ENCODE measurements around the gene MAML2. TPM values are rescaled to one million over a fixed set of nuclear protein-coding genes. Genes with fewer than 3 reads are reported as not detected.

Gene MAML2
- total and polyA plus RNA-seq, 9 of the 15 experiments (the other 6 are each of a cell fraction or from before 2014, with no cell fraction given) = 0.79 to 6.8 (median 4.8) TPM

DNA sequence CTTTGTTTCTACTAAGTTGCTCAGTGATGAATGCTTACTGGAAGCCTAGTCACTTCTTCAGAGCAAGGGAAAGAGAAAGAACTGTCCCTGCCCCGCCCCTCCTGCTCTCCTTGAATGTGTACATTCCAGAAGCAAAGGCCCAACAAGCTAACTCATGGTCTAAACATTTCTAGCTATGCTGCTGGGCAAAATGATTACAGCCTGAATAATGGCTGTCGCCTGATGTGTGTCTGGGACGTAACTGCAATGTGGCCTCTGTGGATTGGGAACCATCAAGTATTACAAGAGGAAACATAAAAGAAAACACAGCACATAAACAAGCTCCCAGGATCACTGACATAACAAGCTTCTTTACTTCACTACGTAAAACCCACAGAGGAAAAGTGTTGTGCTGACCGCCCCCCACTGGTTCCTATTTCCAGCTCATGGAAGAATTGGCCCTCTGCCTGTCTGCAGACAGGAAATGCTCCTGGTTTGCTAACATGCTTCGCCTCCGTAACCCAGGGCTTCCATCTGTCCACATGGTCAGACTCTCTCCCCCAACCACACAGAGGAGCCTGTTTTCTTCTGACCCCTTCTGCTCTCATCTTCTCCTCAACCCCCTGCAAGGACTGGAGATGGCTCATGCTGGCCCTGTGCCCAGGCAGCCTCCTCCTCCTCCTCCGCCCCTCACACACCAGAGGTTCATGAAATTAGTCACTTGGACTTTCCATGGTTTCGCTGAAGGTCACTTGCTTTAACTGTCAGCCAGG lies 187.2 kb downstream of the MAML2 start (continued):
- TF ChIP-seq, protein P1, sequence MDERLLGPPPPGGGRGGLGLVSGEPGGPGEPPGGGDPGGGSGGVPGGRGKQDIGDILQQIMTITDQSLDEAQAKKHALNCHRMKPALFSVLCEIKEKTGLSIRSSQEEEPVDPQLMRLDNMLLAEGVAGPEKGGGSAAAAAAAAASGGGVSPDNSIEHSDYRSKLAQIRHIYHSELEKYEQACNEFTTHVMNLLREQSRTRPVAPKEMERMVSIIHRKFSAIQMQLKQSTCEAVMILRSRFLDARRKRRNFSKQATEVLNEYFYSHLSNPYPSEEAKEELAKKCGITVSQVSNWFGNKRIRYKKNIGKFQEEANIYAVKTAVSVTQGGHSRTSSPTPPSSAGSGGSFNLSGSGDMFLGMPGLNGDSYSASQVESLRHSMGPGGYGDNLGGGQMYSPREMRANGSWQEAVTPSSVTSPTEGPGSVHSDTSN (CRISPR knock-in tag; IDR thresholded peaks at IDR 0.05; ENCODE audit: low read depth) = no peak
- TF ChIP-seq, protein P1 (tag; conservative IDR thresholded peaks at IDR 0.05; ENCODE audit: low read depth) = 0 out of 2 replicates have a peak, but pooled peaks have one; percentile 9
- TF ChIP-seq ZNF780A (CRISPR knock-in tag; IDR thresholded peaks at IDR 0.05) (no peak), TEAD1 (CRISPR knock-in tag; IDR thresholded peaks at IDR 0.05) (peak in 1 of 2 experiments; percentile 2; a peak in 1 of 4 replicates), POLR2G (IDR thresholded peaks at IDR 0.05; ENCODE audit: low read depth, low read length) (no peak), ZNF282 (CRISPR knock-in tag; IDR thresholded peaks at IDR 0.05) (no peak), RNF2 (IDR thresholded peaks at IDR 0.05) (0 out of 2 replicates have a peak, but pooled peaks have one; percentile 14), GATA2 (CRISPR knock-in tag; IDR thresholded peaks at IDR 0.05) (no peak), ZNF57 (CRISPR knock-in tag; IDR thresholded peaks at IDR 0.05) (no peak), CBFA2T3 (IDR thresholded peaks at IDR 0.05) (peak; percentile 28), NBN (IDR thresholded peaks at IDR 0.05; ENCODE audit: low read depth) (peak; percentile 74), MCM7 (IDR thresholded peaks at IDR 0.05) (no peak), L3MBTL2 (IDR thresholded peaks at IDR 0.05) (no peak; the same call in 1 of the 2 replicates), HDAC2 (IDR thresholded peaks at IDR 0.05) (peak; percentile 70; the same call in 1 of the 2 replicates), CHCHD3 (CRISPR knock-in tag; IDR thresholded peaks at IDR 0.05) (no peak)
- TF ChIP-seq, protein P2, sequence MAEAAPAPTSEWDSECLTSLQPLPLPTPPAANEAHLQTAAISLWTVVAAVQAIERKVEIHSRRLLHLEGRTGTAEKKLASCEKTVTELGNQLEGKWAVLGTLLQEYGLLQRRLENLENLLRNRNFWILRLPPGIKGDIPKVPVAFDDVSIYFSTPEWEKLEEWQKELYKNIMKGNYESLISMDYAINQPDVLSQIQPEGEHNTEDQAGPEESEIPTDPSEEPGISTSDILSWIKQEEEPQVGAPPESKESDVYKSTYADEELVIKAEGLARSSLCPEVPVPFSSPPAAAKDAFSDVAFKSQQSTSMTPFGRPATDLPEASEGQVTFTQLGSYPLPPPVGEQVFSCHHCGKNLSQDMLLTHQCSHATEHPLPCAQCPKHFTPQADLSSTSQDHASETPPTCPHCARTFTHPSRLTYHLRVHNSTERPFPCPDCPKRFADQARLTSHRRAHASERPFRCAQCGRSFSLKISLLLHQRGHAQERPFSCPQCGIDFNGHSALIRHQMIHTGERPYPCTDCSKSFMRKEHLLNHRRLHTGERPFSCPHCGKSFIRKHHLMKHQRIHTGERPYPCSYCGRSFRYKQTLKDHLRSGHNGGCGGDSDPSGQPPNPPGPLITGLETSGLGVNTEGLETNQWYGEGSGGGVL (CRISPR knock-in tag; IDR thresholded peaks at IDR 0.05) = no peak
- TF ChIP-seq, protein P3, sequence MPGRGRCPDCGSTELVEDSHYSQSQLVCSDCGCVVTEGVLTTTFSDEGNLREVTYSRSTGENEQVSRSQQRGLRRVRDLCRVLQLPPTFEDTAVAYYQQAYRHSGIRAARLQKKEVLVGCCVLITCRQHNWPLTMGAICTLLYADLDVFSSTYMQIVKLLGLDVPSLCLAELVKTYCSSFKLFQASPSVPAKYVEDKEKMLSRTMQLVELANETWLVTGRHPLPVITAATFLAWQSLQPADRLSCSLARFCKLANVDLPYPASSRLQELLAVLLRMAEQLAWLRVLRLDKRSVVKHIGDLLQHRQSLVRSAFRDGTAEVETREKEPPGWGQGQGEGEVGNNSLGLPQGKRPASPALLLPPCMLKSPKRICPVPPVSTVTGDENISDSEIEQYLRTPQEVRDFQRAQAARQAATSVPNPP (IDR thresholded peaks at IDR 0.05; ENCODE audit: borderline replicate concordance, insufficient read depth, insufficient read length) = no peak
- TF ChIP-seq, protein P4, sequence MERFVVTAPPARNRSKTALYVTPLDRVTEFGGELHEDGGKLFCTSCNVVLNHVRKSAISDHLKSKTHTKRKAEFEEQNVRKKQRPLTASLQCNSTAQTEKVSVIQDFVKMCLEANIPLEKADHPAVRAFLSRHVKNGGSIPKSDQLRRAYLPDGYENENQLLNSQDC (CRISPR knock-in tag; IDR thresholded peaks at IDR 0.05) = no peak

Data from K562 (cell line).